HEK293T (cell line): ENCODE data around the gene ST8SIA2.

ENCODE experiments used
- ARNT ChIP-seq: fragments of 450-650 bp; IDR thresholded peaks from 2 replicates; pipeline ENCODE4 v1.6.1; 2017; ENCODE audit warnings: mild to moderate bottlenecking
- ZNF384 ChIP-seq: fragments of 450-650 bp; IDR thresholded peaks from 2 replicates; pipeline ENCODE4 v1.6.1; 2016

DNA sequence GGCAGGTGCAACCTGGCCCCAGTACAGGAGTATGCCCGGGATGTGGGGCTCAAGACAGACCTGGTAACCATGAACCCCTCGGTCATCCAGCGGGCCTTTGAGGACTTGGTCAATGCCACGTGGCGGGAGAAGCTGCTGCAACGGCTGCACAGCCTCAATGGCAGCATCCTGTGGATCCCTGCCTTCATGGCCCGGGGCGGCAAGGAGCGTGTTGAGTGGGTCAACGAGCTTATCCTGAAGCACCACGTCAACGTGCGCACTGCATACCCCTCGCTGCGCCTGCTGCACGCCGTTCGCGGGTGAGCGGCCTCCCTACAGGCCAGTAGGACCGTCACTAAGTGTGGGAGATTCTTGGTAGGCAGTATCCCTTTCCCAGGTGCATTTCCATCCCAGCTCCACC, 51.0 kb downstream of the ST8SIA2 start:
- no peak for TF ChIP-seq ARNT
- TF ChIP-seq ZNF384, result no peak
